Hepatocyte (in vitro differentiated cells): ENCODE results near the gene FCAR.

ENCODE experiments used
- CTCF ChIP-seq: fragments of 200-600 bp; sonication (generic); IDR thresholded peaks from 2 replicates; pipeline ENCODE4 v1.5.1; 2016; ENCODE audit warnings: antibody characterized with exemption, mild to moderate bottlenecking; ENCODE audit not compliant: poor library complexity
- EZH2 ChIP-seq: fragments of 200-600 bp; sonication (generic); IDR thresholded peaks from 2 replicates; pipeline ENCODE4 v1.6.1; 2016; ENCODE audit warnings: antibody characterized with exemption, mild to moderate bottlenecking, borderline replicate concordance
- EZH2phosphoT487 ChIP-seq: fragments of 200-600 bp; sonication (generic); IDR thresholded peaks from one replicate; pipeline ENCODE4 v1.6.1; 2018; ENCODE audit warnings: antibody characterized with exemption, mild to moderate bottlenecking, low read depth, moderate library complexity; ENCODE audit not compliant: unreplicated experiment, severe bottlenecking

- TF ChIP-seq CTCF (no peak), EZH2phosphoT487 (no peak), EZH2 (no peak)
Observed at GRCh38 chr19:54883228-54883627, 9.2 kb downstream of the FCAR start.
